ENCODE measurements around the gene RBM26.

RBM26 gene

GRCh38 chr13:79271616-79272015, 134.4 kb downstream of the RBM26 start:
- no peak for DNase-seq

GRCh38 chr13:79270859-79271258, 135.2 kb downstream of the RBM26 start:
- no peak for DNase-seq

All from NCI-H446 treated with DMSO at 0.1 percent for 48 hours (cell line).